Astrocyte of the spinal cord (primary cell): ENCODE measurements around the gene NUDT8.

ENCODE experiments used
- DNase-seq: peaks from one replicate; pipeline ENCODE4 v3.0.0; 2011; ENCODE audit warnings: low read depth, low spot score
- H3K4me3 ChIP-seq: 2 replicates; pipeline ENCODE4 v1.5.1; 2011; ENCODE audit warnings: low read depth, mild to moderate bottlenecking, low read length, moderate library complexity
- in situ Hi-C: cut with HindIII; loops from 2 replicates; pipeline ENCODE4 v1.10.0; 2017; ENCODE audit warnings: low sequenced_read_pairs
- TF ChIP-seq, protein P1 (sequence below): IDR thresholded peaks from 2 replicates; pipeline ENCODE4 v1.5.1; 2012; ENCODE audit warnings: low read depth, mild to moderate bottlenecking, low read length, inconsistent platforms

NUDT8 gene

DNA sequence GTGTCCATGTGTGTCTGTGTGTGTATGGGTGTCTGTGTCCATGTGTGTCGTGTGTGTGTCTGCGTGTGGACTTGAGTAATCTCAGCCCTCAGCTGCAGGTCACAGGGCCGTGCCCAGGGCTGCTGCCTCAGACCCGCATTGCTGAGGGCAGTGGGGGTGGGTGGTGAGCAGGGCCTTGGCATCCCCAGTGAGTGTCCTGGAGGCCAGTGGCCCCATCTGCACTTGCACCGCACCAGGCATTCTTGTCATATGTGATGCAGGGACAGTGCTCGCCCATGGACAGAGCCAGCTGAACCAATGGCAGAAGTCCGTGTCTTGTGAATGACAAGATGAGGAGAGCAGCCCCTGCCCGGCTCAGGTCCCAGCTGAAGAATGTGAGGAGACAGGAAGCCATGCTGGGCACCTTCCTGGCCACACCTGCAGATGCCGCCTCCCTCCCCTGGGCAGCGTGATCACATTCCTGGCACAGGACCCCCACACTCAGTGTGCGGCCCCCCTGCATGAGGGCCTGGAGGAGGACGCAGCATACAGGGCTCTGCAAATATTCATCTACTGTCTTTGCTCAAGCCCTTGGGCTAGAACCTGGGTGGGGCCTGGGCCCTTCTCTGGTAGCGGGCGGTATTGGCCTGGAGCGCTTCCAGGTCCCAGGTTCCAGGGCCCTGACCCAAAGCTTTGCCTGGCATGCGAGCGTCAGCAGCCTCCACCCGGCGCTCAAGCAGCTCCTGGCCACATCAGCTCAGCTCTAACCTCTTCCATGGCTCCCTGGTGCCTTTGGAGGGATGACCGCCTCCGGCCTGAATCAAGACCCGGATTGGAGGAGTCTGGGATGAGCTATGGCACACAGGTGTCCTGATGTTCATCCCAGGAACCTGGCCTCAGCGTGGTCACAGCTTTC lies 40.8 kb upstream of the NUDT8 start:
- no peak overlapping the region for H3K4me3 ChIP-seq
- TF ChIP-seq, protein P1, sequence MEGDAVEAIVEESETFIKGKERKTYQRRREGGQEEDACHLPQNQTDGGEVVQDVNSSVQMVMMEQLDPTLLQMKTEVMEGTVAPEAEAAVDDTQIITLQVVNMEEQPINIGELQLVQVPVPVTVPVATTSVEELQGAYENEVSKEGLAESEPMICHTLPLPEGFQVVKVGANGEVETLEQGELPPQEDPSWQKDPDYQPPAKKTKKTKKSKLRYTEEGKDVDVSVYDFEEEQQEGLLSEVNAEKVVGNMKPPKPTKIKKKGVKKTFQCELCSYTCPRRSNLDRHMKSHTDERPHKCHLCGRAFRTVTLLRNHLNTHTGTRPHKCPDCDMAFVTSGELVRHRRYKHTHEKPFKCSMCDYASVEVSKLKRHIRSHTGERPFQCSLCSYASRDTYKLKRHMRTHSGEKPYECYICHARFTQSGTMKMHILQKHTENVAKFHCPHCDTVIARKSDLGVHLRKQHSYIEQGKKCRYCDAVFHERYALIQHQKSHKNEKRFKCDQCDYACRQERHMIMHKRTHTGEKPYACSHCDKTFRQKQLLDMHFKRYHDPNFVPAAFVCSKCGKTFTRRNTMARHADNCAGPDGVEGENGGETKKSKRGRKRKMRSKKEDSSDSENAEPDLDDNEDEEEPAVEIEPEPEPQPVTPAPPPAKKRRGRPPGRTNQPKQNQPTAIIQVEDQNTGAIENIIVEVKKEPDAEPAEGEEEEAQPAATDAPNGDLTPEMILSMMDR = no peak
- no peak for DNase-seq
- in situ Hi-C loops = no loop called here

DNA sequence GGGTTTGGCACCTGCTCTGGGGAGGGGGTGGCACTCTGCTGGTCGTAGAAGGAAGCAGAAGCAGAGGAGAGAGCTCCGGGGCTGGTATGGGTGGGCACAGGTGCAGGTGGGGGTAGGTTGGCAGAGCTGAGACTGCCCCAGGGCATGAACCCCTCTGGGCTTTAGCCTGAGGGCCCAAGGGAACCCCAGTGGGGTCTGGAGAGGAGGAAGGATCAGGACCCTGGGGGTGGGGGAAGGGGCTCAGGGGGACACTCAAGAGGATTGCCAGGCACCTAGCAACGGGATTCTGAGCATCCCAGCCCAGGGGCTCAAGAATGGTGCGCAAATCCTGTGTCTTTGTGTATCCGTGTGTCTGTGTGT lies 38.4 kb upstream of the NUDT8 start:
- H3K4me3 ChIP-seq = no peak overlapping the region
- no peak for DNase-seq
- in situ Hi-C loops = no loop called here
- TF ChIP-seq, protein P1 = no peak

GRCh38 chr11:67667490-67668191 lies 37.9 kb upstream of the NUDT8 start:
- DNase-seq = no peak
- TF ChIP-seq, protein P1 = no peak
- no peak overlapping the region for H3K4me3 ChIP-seq
- in situ Hi-C loops = no loop called here

GRCh38 chr11:67666676-67667489 lies 37.1 kb upstream of the NUDT8 start:
- H3K4me3 ChIP-seq = no peak overlapping the region
- in situ Hi-C loops = no loop called here
- TF ChIP-seq, protein P1 = no peak
- DNase-seq = no peak

- no peak for DNase-seq
- in situ Hi-C loops = no loop called here
- TF ChIP-seq, protein P1 = no peak
- H3K4me3 ChIP-seq = no peak overlapping the region
These were observed 36.5 kb upstream of the NUDT8 start for GRCh38 chr11:67666303-67666645.

DNA sequence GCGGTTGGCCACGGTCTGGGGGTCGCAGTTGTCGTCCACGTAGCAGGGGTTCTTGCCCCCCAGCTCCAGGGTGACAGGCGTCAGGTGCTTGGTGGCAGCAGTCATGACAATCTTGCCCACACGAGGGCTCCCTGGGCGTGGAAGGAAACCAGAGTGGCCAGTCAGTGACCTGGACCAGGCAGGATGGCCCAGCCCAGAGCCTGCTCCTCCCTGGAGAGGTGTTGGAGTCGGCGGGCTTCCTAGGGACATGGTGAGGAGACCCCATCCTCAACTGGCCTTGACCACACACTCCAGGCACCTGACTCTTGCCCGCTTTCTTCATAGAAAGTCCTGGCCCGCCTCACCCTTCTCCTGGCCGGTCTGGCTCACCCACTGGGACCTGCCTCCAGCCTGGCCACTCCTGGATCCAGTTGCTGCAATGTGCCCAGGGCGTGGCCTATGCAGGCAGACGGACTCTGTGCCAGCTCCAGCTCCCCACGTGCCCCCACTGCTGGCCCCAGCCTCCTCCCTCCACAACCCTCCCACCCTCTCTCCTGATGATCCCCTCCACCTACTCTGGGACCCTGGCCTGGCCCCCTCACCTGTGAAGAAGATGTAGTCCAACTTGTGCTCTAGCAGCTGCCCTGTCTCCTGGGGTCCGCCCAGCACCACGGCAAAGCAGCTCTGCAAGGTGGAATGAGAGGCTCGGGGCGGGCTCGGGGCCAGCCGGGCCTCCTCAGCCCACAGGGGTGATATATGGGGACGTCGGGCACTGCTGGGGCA lies 36.0 kb upstream of the NUDT8 start:
- H3K4me3 ChIP-seq = no peak overlapping the region
- DNase-seq = no peak
- TF ChIP-seq, protein P1 = no peak
- in situ Hi-C loops = no loop called here
